Astrocyte of the spinal cord (primary cell): Measurements from ENCODE around the gene CHP1.

Source experiments
- DNase-seq: peaks from one replicate; pipeline ENCODE4 v3.0.0; 2011; ENCODE audit warnings: low read depth, low spot score
- H3K4me3 ChIP-seq: 2 replicates; pipeline ENCODE4 v1.5.1; 2011; ENCODE audit warnings: low read depth, mild to moderate bottlenecking, low read length, moderate library complexity
- CTCF ChIP-seq: IDR thresholded peaks from 2 replicates; pipeline ENCODE4 v1.5.1; 2012; ENCODE audit warnings: low read depth, mild to moderate bottlenecking, low read length, inconsistent platforms
- in situ Hi-C: cut with HindIII; loops from 2 replicates; pipeline ENCODE4 v1.10.0; 2017; ENCODE audit warnings: low sequenced_read_pairs

The CHP1 gene

GRCh38 chr15:41205315-41205714, 25.8 kb upstream of the CHP1 start:
- no peak for DNase-seq
- in situ Hi-C loops: no loop called here

DNA sequence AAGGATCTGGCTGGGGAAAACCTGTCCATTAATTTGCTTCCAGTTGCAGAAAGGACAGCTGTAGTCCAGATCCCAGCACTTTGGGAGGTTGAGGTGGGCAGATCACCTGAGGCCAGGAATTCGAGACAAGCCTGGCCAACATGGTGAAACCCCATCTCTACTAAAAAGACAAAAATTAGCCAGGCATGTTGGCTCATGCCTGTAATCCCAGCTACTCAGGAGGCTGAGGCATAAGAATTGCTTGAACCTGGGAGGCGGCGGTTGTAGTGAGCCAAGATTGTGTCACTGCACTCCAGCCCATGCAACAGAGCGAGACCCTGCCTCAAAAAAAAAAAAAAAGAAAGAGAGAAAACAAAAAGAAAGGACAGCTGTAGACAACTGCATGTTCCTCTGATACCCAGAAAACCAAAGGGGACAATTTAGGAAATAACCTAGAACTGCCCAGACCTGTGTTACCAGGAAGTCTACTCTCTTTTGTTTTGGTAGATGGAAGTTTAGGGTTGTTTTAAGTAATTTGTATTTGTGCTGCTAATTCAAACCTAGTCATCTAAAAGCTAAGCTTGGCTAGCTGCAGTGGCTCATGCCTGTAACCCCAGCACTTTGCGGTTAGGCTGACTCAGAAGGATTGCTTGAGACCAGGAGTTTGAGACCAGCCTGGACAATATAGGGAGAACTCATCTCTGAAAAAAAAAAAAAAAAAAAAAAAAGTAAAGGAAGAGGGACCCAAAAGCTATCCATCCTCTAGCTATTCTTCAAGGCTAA, 23.2 kb upstream of the CHP1 start:
- no peak for TF ChIP-seq CTCF
- in situ Hi-C loops: no loop called here
- H3K4me3 ChIP-seq: no peak overlapping the region
- DNase-seq: peak; percentile 11

More at GRCh38 chr15:41205315-41205714, 25.8 kb upstream of the CHP1 start:
- H3K4me3 ChIP-seq: no peak overlapping the region
- no peak for TF ChIP-seq CTCF

DNA sequence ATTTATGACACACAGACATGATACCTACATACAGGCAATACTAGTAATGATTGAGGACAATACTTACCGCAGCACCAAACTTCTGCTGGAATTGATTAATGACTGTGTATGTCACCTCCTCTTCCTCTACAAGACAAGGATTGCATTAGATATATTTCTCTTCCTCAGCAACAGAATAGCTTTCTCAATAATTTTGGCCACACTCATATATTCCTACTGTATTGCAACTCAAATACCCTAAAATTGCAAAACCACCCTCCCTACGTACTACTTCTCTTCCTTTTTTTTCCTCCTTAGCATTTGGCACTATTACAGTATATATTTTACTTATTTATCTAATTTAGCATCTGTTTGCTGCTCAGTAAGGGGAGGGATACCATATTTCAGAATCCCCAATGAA, 15.4 kb upstream of the CHP1 start:
- no peak for TF ChIP-seq CTCF
- no peak for DNase-seq
- H3K4me3 ChIP-seq: no peak overlapping the region
- in situ Hi-C loops: no loop called here

DNA sequence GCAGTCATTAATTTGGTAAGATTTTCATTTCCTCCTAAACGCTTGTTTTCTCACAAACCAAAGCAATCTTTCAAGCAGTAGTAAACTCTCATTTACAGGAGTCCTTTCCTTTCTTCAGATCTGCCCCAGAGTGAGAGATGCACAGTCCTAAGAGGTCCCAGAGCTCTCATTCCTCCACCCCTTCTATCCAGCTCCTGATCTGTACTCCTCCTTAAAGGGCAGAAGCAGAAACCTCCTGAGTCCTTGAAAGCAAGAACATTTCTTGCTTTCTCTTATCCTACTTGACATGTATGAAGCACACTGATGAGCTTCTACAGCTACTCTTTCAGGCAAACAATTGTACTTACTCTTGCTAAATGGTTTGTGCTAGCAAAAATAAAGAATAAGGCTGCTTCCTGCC, 12.2 kb upstream of the CHP1 start:
- no peak for TF ChIP-seq CTCF
- no peak overlapping the region for H3K4me3 ChIP-seq
- no peak for DNase-seq
- in situ Hi-C loops: no loop called here

DNA sequence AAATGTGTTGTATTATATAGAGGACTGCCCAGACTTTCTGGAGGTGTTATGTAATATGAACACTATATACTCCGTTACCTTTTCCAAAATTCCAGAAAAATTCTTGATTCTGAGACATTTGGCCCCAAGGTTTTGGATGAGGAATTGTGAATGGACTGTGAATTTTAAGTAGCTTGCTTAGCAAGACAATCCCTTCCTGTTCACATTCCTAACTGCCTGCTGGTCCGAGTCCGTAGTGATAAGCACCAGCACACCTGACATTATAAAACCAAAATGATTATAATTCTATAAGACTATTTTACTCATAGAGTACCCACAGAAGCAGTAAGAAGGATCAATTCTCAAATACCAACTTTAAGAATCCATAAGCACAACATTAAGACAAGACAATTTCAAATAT, 11.7 kb upstream of the CHP1 start:
- TF ChIP-seq CTCF: no peak
- in situ Hi-C loops: no loop called here
- no peak for DNase-seq
- H3K4me3 ChIP-seq: no peak overlapping the region

DNA sequence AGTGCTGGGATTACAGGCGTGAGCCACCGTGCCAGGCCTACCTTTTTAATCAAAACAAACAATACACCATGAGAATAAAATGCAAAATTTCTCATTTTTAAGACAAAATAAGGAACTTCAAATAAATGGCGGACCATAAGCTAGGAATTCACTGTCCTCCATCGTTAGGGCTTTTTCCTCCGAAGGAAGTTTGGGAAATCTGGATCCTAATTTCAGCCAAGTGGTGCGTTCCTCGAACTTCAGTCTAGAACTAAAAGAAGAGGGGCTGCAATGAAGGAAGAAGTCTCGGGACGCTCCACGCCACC, 771 bp upstream of the CHP1 start:
- peak overlapping the region; percentile 91 for H3K4me3 ChIP-seq
- in situ Hi-C loops: no loop called here

More for the DNA sequence above, 771 bp upstream of the CHP1 start:
- no peak for DNase-seq
- no peak for TF ChIP-seq CTCF
